Stimulated activated CD8-positive, alpha-beta memory T cell treated with anti-CD3 and anti-CD28 coated beads, Interleukin-2, amount 100 ng/mL, for 48 hours (primary cell): ENCODE results near the gene FSD2.
"Not testable (repeated sequence)": the region's sequence is repeated elsewhere in the genome, so short reads cannot be mapped to it uniquely, and the experiment has no call there.

Source experiments
- DNase-seq, 2 donors: peaks; one replicate each; pipeline ENCODE4 v3.0.0-alpha.2; 2020; ENCODE audit warnings: low read depth in 2 of 2

FSD2 gene

DNA sequence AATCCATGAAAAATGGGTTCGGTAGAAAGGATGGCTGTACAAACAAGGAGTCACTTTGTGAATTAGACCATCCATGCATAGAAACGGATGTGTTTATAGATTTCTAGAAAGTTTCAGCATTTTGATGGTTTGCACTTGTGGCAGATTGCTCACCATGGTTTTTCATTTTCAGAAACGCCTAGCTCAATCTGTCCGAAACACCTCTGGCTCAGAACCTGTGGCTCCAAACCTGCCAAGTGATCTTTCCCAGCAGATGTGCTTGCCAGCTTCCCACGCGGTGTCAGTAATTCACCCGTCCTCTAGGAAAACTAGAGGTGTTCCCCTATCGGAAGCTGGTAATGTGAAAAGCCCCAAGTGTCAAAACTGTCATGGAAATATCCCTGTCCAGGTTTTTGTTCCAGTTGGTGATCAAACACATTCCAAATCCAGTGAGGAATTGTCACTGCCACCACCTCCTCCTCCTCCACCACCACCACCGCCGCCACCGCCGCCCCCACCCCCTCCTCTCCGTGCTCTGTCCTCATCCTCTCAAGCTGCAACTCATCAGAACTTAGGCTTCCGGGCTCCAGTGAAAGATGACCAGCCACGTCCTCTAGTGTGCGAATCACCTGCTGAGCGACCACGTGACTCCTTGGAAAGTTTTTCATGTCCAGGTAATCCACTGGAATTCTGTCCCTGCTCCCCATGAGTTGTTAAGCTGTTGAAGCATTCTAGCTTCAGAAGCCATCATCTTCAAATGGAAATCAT lies 24.7 kb upstream of the FSD2 start:
- DNase-seq, result no peak

DNA sequence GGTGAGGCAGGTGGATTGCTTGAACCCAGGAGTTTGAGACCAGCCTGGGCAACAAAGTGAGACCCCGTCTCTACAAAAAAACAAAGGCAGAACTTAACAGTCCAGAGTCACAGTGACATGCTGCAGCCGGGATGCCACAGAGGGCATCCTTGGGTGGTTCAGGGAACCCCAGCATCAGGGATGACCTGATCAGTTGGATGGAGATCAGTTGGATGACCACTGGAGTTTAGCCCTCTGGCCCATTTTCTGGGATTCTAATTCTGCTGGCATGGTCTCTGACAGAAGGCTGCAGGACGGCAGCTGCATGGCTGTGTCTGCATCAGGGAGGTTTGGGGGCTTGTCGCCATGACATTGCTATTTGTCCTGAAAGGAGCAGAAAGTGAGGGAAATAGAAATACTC lies 23.4 kb upstream of the FSD2 start:
- no peak for DNase-seq

DNA sequence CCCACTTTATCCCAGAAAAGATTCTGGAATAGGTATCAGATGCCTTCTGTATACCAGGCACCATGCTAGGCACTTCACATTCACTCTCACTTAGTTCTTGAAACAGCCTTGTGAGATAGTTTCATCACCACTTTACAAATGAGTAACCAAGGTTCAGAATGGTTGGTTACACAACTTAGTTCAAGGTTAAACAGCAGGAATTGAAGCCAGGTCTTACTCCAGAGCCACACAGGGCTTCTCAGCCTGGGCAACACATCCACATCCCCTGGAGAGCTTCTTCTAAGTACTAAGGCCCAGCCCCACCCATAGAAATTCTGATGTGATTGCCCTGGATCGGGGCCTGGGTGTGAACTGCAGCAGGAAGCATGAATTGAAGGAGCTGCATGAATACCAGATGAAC lies 22.2 kb upstream of the FSD2 start:
- no peak for DNase-seq

DNA sequence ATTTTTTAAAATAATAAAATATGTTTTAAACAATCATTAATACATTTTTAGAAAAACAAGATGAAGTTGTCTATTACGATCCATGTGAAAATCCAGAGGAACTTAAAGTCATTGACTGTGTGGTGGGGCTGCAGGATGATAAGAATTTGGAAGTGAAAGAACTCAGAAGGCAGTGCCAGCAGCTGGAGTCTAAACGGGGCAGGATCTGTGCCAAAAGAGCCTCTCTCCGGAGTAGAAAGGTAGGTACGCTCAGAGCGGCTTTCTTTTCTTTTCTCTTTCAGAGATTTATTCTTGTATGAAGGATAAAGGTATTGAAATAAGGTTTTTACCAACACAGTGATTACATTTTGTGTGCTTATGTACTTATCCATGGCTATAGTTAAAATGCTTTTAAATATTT lies 17.2 kb upstream of the FSD2 start:
- no peak for DNase-seq

DNA sequence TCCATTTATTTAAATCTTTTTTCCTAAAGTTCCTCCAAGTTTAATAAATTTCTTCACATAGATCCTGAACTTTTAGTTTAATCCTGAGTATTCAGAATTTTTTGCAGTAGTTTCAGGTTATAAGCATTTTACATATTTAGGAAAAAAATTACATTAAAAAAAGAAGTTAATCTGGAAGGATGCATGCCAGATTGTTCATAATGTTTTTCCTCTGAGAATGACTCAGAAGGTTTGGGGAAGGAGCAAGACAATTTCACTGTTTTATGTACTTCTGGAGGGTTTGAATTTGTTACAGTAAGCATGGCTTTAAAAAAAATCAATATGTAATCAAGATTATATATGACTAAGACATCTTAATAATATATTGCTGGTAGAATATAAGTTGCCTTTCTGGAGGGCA lies 16.0 kb upstream of the FSD2 start:
- not testable (repeated sequence) for DNase-seq

DNA sequence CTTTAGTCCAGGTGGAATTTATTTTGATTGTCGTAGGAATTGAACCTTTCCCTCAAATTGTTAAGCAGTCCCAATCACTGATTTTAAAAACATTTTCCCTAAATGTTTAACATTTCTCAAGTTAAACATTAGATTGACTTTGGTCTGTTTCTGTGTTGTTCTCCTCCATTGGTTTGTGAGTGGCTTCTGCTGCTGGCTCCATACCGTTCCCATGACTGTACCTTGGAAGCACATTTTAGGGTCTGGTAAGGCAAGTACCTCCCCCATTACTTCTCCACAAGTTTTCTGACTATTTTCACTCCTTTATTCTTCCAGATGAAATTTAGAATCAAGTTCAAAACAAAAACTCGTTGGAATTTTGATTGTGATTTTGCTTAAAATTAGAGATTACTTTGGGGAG lies 15.5 kb upstream of the FSD2 start:
- not testable (repeated sequence) for DNase-seq

DNA sequence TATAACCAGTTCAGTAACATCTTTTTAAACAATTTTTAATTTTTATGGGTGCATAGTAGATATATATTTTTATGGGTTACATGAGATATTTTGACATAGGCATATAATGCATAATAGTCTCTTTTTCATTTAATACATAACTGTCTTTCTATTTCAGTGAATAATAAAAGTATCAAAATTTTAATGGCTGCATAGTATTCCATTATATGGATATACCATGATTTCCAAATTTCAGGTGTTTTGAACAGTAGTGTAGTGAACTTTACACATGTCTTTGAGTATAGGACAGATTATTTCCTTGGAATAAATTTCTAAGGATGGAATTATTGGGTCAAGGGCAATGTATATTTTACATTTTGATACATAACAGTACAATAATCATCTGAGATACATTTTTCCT lies 14.3 kb upstream of the FSD2 start:
- DNase-seq, result no peak

DNA sequence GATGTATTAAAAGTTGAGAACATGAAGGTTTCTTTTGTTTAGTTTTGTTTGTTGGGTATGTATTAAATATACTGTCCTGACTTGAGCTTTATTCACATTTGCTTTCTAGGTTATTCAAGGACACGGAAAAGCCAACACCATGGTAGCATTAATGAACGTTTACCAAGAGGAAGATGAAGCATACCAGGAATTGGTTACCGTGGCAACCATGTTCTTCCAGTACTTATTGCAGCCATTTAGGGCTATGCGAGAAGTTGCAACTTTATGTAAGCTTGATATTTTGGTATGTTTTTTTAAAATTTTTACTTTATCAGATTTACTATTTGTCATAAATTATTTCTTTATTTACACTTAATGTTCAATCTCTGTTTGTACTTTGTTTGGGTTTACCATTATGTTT lies 7.1 kb upstream of the FSD2 start:
- DNase-seq, result no peak

DNA sequence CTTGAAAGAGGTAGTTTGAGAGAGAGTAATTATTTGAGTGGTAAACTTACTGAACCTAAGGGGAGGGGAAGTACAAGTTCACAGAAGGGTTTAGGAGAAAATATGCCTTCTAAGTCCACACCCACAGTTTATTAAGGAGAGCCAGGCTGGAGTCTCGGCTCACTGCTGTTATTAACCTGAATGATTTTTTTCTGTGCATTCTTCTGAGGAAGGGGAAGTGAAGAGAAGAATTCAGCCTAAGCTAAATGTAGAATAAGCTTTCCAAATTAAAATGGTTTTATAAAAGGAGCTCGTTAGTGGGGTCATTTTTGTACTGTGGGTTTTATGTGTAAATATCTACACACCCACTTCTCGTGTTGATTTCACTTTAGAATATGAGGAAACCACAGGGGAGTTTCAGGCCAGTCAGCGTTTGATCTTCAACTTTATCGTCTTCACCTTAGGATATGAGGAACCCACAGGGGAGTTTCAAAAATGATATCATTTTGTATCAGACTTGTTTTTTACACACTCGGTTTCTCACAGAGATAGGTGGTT lies 5.1 kb upstream of the FSD2 start:
- no peak for DNase-seq

DNA sequence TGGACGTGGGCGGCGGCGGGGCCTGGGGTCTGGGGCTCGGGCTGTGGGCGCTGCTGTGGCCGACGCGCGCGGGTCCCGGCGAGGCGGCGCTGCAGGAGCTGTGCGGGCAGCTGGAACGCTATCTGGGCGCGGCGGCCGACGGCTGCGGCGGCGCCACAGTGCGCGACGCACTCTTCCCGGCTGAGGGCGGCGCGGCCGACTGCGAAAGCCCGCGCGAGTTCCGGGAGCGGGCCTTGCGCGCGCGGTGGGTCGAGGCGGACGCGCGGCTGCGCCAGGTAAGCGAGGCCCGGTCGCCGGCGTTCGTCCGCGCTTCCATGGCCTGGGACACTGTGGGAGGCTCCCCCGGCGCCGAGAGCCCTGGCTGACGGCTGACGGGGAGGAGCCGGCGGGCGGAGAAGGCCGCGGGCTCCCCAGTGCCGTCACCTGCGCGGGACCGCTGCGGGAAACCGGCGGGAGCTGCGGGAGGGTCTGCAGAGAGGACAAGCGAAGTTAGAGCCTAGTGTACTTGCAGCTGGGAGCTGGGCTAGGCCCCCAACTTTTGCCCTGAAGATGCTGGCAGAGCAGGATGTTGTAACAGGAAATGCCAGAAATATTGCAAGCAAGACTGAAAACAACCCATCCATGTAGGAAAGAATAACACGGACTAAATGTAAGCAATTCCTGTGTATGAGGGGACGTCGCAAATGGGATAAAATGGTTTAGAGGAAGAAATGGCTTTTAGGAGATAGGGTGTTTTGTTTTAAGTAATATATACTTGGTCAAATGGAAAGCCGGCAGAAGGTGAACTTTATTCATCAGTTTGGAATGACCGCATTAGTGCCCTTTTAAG lies 4.4 kb upstream of the FSD2 start:
- DNase-seq, result peak; percentile 15 to 17

DNA sequence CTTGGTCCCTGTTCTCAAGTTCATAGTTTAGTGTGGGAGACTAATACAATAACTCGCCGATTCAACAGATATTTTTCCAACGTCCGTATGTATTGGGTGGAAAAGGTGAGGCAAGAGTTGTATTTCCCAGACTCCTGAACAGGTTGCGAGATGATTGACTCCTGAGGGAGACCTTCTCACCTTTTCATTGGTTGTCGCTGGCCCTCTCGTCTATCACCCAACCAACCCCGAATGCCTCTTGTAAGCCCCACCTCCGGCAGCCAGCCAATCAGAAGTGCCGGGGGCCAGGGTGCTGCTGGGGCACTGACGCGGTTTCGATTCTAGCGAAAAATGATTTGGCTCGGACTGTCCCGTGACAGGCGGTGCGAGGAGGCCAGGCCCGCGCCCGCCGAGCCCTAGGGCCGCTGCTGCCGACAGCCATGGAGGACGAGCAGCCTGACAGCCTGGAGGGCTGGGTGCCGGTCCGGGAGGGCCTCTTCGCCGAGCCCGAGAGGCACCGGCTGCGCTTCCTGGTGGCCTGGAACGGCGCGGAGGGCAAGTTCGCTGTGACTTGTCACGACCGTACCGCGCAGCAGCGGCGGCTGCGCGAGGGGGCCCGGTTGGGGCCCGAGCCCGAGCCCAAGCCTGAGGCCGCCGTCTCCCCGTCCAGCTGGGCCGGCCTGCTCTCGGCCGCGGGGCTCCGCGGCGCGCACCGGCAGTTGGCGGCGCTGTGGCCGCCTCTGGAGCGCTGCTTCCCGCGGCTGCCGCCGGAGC lies 3.6 kb upstream of the FSD2 start, which contains the start of gene WHAMM:
Gene WHAMM, plus strand, starts transcription at position 321 of the 753 bp plus-strand sequence. Its CDS starts 99 bp downstream, at position 420.
- DNase-seq, result peak; percentile 91 to 92

DNA sequence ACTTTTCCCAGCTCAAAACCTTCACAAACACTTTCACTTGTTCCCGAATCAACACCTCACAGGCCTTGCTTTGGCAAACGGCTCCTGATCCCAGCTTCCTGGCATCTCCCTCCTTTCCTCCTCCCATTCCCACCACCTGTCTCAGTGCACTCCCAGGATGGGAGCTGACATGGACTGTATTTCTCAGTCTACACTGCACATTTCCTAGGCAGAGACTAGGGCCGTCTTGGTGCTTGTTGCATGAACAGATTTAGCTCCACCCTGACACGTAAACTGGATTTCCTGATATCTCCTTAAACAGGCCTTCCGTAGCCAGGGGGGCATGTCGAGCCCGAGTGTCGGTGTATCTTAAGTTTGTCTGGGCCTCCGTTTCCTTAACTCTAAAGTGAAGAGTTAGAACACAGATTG lies 2.8 kb upstream of the FSD2 start:
- no peak for DNase-seq

DNA sequence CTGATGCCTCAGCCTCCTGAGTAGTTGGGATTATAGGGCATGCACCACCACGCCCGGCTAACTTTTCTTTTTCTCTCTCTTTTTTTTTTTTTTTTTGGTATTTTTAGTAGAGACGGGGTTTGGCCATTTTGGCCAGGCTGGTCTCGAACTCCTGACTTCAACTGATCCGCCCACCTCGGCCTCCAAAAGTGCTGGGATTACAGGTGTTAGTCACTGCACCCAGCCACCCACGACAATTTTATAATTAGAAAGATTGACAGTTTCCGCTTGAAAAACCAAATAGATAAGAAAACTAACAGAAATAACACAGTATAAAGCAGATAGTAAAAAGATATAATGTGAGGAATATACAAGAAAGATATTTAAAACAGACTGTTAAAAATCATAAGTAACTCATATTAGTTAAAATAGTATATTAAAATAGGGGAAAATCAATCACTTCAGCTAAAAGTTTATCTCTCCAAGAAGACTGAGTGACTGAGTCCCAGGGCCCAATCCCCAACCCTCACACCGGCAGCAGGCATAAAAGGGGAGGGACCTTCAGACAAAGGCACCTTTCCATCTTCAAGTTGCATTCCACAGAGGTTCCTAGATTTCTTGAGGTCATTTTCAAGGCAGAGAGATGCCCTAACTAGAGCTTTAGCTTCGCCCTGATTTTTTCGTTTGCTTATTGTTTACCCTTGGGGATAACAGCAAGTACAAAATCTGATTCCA lies 2.2 kb upstream of the FSD2 start:
- DNase-seq, result no peak

DNA sequence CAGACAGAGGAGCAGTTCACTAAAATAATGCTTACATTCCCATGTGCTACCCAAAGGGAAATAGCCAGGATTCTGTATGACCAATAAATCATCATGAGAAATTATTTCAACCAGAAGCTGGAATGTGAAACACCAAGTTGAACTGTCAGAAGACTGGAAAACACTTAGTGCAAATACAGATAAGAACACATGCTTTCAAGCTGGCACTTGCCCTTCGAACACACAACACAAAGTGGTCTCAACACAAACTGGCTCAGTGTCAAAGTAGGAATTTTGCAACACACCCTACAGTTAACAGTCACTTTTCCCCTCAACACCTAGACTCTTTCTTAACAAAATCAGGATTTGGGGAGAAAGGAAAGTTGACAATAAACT lies 1.3 kb downstream of the FSD2 start:
- no peak for DNase-seq

DNA sequence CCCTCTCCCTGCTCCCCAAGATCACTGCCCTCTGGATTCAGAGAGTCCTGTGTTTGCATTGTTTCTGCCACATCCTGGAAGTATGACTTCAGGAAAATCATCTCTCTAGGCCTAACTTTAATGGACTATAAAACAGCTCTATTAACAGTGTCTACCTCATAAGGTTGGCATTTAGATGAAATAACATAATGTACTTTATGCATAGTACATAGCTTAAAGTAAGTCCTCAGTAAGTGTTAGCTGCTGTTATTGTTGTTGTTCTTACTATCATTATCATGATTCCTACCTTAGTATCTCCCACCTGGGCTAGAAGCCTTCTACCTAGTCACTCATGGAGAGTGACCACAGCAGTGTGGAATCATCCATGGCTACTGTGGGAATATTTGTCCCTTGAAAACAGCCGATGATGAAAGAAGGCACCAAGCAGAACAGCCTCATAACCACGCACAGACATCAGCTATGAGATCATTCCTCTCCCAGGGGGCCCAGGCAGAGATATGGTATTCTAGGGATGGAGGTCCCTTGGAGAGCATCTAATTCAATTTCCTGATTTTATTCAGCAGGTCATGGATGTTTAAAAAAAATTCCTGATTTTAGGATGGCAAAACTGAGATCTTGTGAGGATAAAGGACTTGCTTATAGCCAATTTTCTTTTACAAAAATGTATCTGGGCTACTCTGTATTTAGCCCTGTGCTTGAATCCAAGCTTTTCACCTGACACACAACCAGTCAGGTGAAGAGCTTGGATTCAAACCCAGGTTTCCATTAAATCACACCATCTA lies 1.9 kb downstream of the FSD2 start:
- no peak for DNase-seq

DNA sequence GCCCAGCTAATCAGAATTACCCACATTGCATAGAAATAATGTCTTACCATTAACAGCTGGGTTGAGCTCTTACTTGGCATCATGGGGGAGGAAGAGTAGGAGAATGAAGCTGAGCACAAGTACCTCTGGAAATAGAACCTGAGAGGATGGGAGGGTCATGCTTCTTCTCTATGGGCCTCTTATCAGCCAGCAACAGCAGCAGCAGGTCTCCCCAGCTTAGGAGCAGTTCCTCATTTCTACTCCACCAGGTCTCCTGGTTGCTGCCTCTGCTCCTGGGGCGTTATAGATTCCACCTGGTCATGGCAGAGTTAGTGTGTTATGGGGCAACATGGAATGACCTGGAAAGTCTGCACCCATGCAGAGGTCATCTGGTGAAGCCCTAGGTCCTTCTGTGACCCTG lies 3.4 kb downstream of the FSD2 start:
- DNase-seq, result no peak

DNA sequence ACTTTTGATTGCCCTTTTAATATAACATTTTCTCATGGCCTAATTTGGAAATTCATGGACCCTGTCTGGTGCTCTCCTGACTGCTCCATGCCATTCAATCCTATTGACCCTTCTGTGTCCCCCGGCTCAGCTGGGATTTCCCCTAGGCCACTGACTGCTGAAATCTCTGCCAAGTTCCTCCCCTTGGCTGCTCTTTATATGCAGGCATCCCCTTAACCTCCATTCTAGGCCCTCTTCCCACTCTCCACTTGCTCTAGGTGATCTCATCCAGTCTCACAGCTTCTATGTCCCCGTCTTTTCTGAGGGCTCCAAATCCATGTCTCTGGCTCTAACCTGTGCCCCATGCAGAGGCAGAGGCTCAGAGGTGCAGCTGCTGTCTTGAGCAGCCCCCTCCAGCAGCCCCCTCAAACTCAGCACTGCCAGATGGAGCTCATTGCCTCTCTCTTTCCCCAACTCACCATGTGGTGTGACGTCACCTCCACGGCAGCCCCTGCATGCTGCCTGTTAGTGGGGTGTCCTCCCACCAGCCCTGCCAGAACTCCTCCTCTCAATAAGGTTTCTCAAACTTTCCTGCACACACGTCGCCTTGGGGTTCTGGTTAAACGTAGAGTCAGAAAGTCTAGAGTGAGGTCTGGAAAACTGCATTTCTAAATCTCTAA lies 6.6 kb downstream of the FSD2 start:
- no peak for DNase-seq

DNA sequence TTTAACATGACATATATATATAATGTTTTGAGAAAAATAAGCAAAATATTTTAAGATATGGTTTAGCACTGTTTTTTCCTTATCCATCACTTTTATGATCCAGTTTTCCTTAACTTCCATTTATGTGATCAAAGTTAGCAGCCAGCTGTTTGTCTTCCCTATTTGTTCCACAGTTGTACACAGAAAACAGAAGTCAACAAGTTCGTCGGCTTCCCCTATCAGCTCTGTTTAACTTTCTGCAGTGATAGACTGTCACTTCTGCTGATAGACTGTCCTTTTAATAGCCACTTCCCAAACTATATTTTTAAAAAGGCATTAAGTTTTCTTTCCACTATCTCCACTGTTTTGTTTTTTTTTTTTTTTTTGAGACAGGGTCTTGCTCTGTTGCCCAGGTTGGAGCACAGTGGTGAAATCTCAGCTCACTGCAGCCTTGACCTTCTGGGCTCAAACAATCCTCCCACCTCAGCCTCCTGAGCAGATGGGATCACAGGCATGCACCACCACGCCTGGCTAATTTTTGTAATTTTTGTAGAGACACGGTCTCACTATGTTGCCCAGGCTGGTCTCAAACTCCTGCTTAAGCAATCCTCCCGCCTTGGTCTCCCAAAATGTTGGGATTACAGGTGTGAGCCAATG lies 7.2 kb downstream of the FSD2 start:
- no peak for DNase-seq

DNA sequence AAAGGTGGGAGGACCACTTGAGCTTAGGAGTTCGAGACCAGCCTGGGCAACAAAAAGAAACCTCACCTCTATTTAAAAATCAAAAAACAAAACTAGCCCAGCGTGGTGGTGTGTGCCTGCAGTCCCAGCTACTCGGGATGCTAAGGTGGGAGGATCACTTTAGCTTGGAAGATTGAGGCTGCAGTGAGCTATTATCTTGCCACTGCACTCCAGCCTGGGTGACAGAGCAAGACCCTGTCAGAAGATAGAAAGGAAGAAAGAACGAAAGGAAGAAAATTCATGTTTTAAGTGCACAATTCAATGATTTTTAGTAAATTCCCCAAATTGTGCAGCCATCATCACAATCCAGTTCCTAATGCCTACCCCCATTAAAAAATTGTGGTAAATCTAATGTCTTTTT lies 7.8 kb downstream of the FSD2 start:
- no peak for DNase-seq

DNA sequence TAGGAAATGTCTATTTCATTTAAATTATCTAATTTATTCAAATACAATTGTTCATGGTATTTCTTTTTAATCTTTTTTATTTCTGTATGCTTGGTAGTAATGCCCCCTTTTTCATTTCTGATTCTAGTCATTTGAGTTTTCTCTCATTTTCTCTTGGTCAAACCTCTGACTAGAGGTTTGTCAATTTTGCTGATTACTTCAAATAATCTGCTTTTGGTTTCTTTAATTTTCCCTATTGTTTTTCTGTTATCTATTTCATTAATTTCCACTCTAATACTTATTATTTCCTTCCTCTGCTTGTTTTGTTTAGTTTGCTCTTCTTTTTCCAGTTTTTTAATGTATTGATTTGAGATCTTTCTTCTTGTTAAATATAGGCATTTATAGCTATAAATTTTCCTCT lies 12.1 kb downstream of the FSD2 start:
- no peak for DNase-seq
